Memory B cell (primary cell): ENCODE data around the gene DENND1A.

Experiments
- ATAC-seq: fragments of 150-1000 bp; cut with Tn5 transposase; 2 replicates; pipeline ENCODE4 v1.10.0; 2021; ENCODE audit warnings: low read depth, mild to moderate bottlenecking, moderate library complexity
- DNase-seq, 2 donors: peaks; one replicate each; pipeline ENCODE4 v3.0.0; 2022; ENCODE audit warnings: low spot score in 2 of 2
- H3K27ac Mint-ChIP-seq: one replicate; pipeline ENCODE4 v1.8.0; 2022; ENCODE audit warnings: mild to moderate bottlenecking, moderate library complexity, mixed read lengths
- H3K27me3 Mint-ChIP-seq: one replicate; pipeline ENCODE4 v1.8.0; 2022; ENCODE audit warnings: mixed read lengths
- H3K36me3 Mint-ChIP-seq: one replicate; pipeline ENCODE4 v1.8.0; 2022; ENCODE audit warnings: mild to moderate bottlenecking, mixed read lengths
- H3K4me1 Mint-ChIP-seq: one replicate; pipeline ENCODE4 v1.8.0; 2022; ENCODE audit warnings: mixed read lengths
- H3K4me3 Mint-ChIP-seq: one replicate; pipeline ENCODE4 v1.8.0; 2022; ENCODE audit warnings: mild to moderate bottlenecking, moderate library complexity, mixed read lengths
- H3K9me3 Mint-ChIP-seq: one replicate; pipeline ENCODE4 v1.8.0; 2022; ENCODE audit warnings: mixed read lengths

The DENND1A gene

DNA sequence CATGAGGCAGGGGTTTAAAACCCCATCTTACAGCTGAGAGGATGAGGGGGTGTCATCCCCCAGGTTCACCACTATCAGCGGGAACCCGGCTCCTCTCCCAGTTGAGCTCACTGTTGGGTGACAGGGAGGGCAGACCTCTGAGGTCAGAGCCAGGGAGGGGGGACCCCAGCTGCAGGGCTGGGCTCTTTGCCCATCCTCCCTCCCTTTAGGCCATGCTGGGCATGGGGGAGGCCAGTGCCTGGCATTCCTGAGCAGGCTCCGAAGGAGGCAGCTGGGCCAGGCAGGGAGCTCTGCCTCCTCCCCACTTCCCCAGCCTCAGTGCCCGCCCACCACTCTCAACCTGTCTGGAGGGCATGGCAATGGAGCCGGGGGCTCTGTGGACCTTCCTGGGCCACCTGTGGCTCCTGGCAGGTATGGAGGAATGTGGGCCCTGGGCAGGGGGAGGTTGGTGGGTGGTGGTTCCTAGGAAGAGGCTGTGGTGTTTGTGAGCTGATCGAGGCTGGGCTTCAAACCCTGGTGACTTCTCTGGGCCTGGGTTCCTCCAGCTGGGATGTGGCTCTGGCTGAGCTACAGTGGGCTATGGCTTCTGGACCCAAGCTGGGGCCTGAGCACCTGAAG, 561.3 kb downstream of the DENND1A start:
- Mint-ChIP-seq H3K27me3 (peaks cover 22% of the 10 kb centered on the region), H3K4me1 (peaks cover 13% of the 10 kb centered on the region), H3K9me3 (no peaks in the 10 kb centered on the region), H3K4me3 (no peak overlapping the region), H3K36me3 (peaks cover 1% of the 10 kb centered on the region), H3K27ac (no peak overlapping the region)
- no peak for DNase-seq
- ATAC-seq = no peak

DNA sequence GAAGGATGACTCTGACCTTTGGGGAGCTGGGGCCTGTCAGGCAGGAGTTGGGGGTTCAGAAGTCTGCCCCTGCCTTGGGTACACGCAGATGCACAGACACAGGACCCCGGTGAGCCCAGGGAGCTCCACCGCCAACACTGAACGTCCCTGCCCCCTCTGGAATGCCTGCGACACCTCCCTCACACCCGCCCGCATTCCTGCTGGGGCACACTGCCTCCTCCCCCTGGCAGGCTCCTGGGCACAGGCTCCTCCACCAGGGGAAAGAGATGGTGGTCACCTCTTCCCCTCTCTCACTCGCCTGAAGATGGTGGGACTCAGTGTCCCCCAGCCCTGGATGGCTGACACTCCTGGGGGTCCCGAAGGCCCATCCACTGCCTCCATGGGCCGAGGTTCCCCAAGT, 561.9 kb downstream of the DENND1A start:
- Mint-ChIP-seq H3K4me1 (peaks cover 13% of the 10 kb centered on the region), H3K27ac (no peak overlapping the region), H3K4me3 (no peak overlapping the region), H3K27me3 (peaks cover 22% of the 10 kb centered on the region), H3K36me3 (peaks cover 1% of the 10 kb centered on the region), H3K9me3 (no peaks in the 10 kb centered on the region)
- DNase-seq = no peak
- no peak for ATAC-seq

DNA sequence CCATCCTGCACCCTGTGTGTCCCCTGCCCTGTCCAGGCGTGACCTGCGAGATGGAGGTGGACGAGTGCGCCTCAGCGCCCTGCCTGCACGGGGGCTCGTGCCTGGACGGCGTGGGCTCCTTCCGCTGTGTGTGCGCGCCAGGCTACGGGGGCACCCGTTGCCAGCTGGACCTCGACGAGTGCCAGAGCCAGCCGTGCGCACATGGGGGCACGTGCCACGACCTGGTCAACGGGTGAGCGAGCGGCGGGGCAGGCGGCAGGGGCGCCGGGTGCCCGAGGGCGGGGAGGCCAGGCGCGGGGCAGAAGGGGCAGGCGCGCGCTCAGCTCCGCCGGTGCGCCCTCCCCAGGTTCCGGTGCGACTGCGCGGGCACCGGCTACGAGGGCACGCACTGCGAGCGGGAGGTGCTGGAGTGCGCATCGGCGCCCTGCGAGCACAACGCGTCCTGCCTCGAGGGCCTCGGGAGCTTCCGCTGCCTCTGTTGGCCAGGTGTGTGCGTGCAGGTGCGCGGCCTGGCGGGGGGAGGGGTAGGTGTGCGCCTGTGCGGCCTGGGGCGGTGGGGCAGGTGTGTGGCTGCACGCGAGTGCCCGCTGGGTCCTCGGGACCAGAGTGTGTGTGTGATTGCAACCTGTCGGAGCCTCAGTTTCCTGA, 563.9 kb downstream of the DENND1A start:
- Mint-ChIP-seq H3K27me3 (peaks cover 17% of the 10 kb centered on the region), H3K9me3 (no peaks in the 10 kb centered on the region), H3K4me1 (peaks cover 6% of the 10 kb centered on the region), H3K27ac (no peak overlapping the region), H3K4me3 (no peak overlapping the region), H3K36me3 (peaks cover under 1% of the 10 kb centered on the region)
- ATAC-seq (no peak), DNase-seq (no peak)

DNA sequence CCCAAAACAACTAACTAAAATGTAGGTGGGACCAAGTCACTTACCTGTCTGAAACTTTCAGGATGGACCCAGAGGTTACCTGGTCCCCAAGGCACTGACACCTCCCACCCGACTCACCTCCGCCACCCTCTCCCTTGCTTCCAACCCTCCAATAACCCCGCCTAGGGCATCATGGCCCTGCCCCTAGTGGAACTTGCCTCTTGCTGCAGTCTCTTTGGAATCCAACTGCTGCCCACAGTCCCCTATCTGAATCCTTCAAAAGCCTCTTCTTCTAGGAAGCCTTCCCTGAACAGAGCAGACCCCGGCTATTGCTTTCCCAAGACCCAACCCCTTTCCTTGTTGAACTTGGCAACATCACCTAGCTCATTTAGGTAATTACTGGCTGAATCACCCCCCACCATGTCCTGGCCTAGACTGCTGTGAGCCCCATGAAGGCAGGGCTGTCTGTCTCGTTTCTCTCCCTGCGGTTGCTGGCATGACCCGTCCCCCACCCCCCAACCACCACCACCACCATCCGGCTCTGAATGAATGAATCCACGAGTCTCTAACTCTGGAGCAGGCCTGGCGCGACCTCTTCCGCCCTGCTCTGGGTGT, 564.5 kb downstream of the DENND1A start:
- no peak for ATAC-seq
- no peak for DNase-seq
- Mint-ChIP-seq H3K9me3 (no peaks in the 10 kb centered on the region), H3K27me3 (peaks cover 17% of the 10 kb centered on the region), H3K4me1 (peaks cover 6% of the 10 kb centered on the region), H3K27ac (no peak overlapping the region), H3K4me3 (no peak overlapping the region), H3K36me3 (no peaks in the 10 kb centered on the region)

DNA sequence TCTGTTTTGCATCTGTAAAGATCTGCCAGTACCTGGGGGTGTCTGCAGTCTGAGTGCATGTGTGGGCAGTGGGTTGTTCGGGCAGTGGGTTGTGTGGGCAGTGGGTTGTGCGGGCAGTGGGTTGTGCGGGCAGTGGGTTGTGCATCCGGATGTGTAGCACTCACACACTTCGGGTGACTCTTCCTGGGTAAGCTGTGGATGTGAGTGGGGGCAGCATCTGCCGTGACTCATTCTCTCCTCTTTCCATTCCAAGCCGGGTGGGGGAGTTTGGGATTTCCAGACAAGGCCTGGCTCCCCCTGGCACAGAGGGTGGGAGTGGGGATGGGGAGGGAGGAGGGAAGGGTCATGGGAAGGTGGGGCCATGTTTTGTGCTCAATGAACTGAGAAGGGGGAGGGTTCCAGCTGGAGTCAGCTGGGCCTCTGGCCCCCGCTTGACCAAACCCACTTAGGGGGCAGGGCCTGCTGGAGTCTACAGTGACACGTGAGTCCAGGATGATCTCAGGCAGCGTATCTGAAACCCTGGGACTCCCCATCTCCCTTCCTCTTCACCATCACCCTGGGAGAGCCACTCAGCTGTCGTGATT, 565.6 kb downstream of the DENND1A start:
- peaks cover 16% of the 10 kb centered on the region for H3K27me3 Mint-ChIP-seq

DNA sequence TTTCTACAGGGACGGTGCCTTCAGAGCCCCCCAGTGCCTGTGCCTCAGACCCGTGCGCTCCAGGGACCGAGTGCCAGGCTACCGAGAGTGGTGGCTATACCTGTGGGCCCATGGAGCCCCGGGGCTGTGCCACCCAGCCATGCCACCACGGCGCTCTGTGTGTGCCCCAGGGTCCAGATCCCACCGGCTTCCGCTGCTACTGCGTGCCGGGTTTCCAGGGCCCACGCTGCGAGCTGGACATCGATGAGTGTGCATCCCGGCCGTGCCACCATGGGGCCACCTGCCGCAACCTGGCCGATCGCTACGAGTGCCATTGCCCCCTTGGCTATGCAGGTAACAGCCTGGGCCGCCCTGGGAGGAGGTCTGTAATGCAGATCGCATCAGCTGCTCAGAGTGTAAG, 567.1 kb downstream of the DENND1A start:
- H3K9me3 Mint-ChIP-seq = no peaks in the 10 kb centered on the region
- peaks cover 14% of the 10 kb centered on the region for H3K27me3 Mint-ChIP-seq
- no peak overlapping the region for H3K4me3 Mint-ChIP-seq

More for the DNA sequence above, 565.6 kb downstream of the DENND1A start:
- no peak overlapping the region for H3K27ac Mint-ChIP-seq
- no peak for ATAC-seq
- no peaks in the 10 kb centered on the region for H3K9me3 Mint-ChIP-seq
- peaks cover 9% of the 10 kb centered on the region for H3K4me1 Mint-ChIP-seq
- no peak overlapping the region for H3K4me3 Mint-ChIP-seq
- no peak for DNase-seq
- H3K36me3 Mint-ChIP-seq = no peaks in the 10 kb centered on the region

DNA sequence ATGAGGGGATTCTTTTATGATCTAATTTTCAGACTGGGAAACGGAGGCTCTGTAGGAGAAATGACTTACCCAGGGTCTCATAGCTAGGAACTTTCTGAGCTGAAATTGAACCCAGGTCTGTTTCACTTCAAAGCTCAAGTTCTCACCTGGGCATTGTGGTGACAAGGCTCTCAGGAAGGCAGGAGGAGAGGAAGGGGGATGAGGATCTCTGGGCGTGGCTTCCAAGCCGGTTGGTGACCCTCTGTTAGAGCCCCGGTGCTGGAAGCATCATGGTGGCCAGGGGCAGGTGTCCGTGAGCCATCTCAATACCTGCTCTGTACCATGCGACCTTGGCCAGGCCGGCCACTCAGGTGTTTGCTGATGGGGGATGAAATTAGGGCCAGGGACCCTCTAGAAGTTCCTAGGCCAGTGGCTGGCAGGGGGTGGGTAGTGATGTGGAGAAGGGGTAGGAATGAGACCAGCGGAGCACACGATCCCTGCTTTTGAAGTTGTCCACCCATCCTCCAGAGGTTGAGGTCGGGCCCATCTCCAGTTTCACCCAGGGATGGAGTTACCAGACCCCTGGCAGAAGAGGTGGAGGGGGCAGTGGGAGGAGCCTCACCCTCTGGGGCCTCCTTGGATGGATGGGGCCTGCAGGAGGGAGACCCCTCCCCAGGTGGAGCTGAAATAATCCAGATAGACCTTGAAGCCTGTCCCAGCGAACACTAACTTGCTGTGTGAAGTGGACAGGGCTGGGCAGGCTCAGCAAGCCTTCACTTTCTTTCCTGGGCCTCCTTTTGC, 568.0 kb downstream of the DENND1A start:
- ATAC-seq = no peak
- Mint-ChIP-seq H3K27me3 (peaks cover 9% of the 10 kb centered on the region), H3K4me1 (peaks cover 9% of the 10 kb centered on the region), H3K9me3 (no peaks in the 10 kb centered on the region), H3K27ac (no peak overlapping the region), H3K36me3 (no peaks in the 10 kb centered on the region), H3K4me3 (no peak overlapping the region)
- DNase-seq = no peak

More for the DNA sequence above, 567.1 kb downstream of the DENND1A start:
- peaks cover 9% of the 10 kb centered on the region for H3K4me1 Mint-ChIP-seq
- no peak overlapping the region for H3K27ac Mint-ChIP-seq
- ATAC-seq (no peak), DNase-seq (no peak)
- H3K36me3 Mint-ChIP-seq = no peaks in the 10 kb centered on the region

DNA sequence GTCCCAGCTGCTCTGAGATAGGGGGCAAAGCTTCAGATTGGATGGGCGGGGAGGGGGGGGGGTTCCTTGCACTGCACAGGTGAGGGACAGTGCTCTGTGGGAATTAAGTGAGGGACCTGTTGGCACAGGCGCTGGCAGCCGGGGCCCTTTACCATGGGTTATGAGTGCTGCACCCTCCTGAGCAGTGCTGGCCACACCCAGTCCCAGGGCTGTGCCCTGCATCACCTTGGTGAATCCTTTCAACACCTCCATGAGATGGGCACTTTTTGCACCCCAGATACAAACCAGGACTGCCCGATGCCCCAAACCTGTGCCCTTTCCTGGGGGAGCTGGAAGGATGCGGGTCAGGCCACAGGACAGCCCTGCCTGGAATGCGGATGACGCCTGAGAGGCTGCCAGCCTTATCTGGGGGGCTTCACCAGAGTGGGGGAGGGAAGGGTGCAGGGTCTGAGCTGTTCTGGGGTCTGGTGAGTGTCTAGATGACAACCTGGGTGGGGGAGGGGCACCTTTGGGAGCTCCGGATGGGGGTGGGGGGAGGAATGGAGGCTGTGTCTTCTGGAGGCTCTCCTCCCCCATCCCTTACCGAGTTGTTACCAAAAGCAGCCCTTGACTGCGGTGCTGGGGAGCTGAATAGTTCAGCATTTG, 568.7 kb downstream of the DENND1A start:
- no peaks in the 10 kb centered on the region for H3K36me3 Mint-ChIP-seq
- DNase-seq (no peak), ATAC-seq (no peak)
- peaks cover 9% of the 10 kb centered on the region for H3K27me3 Mint-ChIP-seq
- H3K9me3 Mint-ChIP-seq = no peaks in the 10 kb centered on the region
- no peak overlapping the region for H3K4me3 Mint-ChIP-seq
- H3K27ac Mint-ChIP-seq = no peak overlapping the region
- peaks cover 9% of the 10 kb centered on the region for H3K4me1 Mint-ChIP-seq

DNA sequence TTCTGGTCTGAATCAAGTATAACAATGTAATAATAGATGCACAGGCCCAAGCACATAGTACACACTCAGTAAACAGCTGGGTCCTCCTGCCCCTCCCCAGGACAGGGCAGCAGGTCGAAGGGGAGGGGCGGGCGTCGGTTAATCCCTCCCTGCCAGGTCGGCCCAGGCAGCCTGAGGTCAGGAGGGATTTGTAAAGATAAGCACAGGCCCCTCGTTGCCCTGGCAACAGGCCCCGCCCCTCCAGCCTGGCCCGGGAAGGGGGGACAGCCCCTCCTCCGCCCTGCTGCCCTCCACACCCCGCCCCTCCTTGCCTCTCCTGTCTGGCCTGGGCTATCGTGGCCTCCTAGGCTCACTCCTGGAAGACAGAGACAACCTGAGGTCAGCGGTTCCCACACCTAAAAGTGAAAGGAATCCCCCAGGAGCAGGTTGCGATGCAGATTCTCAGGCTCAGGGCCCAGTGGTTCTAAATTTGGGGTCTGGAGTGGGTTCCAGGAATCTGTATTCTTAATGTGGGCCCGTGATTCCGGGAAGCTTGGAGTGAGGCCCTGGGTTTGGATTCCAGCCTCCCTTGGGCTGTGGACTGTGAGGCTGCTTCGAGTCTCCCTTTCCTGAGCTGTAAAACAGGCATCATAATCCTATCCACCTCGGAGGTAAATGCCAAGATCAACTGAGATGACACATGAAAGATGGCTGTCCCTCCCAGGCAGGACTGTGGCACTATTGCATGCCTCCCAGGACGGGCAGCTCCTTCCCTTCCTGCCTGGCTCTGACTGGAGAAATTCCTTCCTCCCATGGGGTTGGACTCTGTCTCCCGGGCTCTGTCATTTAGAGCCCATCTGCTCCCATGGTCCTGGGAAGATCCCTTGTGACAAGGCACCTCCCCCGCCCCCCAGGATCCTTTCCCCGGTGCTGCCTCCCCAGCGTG, 569.5 kb downstream of the DENND1A start:
- peaks cover 9% of the 10 kb centered on the region for H3K27me3 Mint-ChIP-seq
- H3K9me3 Mint-ChIP-seq = no peaks in the 10 kb centered on the region
- no peak overlapping the region for H3K27ac Mint-ChIP-seq
- peak; percentile 85 for ATAC-seq
- no peak overlapping the region for H3K4me3 Mint-ChIP-seq
- H3K4me1 Mint-ChIP-seq = peaks cover 9% of the 10 kb centered on the region
- peak; percentile 36 to 48 for DNase-seq
- H3K36me3 Mint-ChIP-seq = no peaks in the 10 kb centered on the region

DNA sequence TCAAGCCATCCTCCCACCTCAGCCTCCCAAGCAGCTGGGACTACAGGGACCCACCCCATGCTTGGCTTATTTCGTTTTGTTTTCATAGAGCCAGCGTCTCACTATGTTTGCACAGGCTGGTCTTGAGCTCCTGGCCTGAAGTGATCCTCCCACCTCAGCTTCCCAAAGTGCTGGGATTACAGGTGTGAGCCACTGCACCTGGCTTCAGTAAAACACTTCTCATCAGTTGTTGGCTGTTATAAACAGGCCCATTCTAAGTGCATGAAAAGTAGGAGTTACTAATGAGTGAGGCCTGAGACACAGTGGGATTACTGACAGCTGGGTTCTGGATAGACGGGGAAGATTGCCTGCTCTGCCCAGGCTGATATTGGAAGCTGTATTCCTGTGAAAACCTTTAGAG, 570.4 kb downstream of the DENND1A start:
- ATAC-seq (no peak), DNase-seq (no peak)
- no peaks in the 10 kb centered on the region for H3K9me3 Mint-ChIP-seq
- no peaks in the 10 kb centered on the region for H3K36me3 Mint-ChIP-seq
- no peak overlapping the region for H3K4me3 Mint-ChIP-seq
- H3K4me1 Mint-ChIP-seq = peaks cover 9% of the 10 kb centered on the region
- peaks cover 12% of the 10 kb centered on the region for H3K27me3 Mint-ChIP-seq
- peak overlapping the region; percentile 53 for H3K27ac Mint-ChIP-seq

DNA sequence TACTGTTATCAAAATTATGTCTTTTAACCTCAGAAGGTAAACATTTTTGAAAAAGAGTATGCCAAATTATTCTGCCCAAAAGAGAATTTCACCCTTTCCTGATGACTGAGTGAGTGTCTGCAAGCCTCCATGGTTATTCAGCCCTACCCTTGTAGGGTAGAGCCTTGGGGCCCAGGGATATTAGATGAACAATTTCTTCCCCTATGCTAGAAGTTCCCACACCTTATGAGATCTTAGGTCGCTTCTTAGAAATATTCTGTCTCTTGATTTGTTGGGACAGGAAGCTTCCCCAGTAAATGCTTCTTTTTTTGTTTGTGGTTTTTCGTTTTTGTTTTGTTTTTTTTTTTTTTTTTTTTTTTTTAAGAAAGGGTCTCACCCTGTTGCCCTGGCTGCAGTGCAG, 570.8 kb downstream of the DENND1A start:
- H3K27ac Mint-ChIP-seq = no peak overlapping the region
- no peaks in the 10 kb centered on the region for H3K9me3 Mint-ChIP-seq
- no peak for ATAC-seq
- H3K36me3 Mint-ChIP-seq = no peaks in the 10 kb centered on the region
- DNase-seq = no peak
- no peak overlapping the region for H3K4me3 Mint-ChIP-seq
- H3K27me3 Mint-ChIP-seq = peaks cover 11% of the 10 kb centered on the region
- peaks cover 8% of the 10 kb centered on the region for H3K4me1 Mint-ChIP-seq

DNA sequence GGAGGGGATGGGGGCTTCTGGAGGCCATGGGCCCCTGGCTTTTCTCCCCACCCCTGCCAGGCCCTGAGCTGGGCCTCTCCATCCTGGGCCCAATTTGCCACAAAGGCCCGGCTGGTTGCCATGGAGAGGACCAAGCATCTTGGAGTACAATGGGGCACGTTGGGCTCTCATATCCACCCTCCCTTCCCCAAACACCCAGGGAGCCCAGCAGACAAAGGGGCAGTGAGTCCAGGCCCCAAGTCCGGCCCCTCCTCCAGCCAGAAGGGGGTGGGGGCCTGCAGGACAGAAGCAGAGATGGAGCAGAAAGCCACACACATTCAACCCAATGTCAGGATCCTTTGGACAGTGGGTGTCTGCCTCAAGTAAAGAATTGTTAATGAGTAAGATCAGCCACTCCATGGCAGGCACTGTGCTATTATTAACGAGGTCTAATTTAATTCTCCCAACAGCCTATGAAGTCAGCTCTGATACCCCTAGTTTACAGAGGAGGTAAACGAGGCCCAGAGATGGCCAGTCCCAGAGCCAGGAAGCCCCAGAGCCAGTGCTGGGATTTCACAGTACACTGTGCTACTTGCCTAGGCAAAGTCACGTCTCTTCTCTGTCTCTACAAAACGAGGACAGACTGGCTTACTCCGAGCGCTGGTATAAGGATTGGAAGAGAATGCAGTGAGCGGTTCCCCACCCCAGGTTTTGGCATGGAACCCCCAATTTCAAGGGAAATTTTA, 571.6 kb downstream of the DENND1A start:
- DNase-seq (no peak), ATAC-seq (no peak)
- H3K27me3 Mint-ChIP-seq = peaks cover 13% of the 10 kb centered on the region
- H3K4me1 Mint-ChIP-seq = peaks cover 7% of the 10 kb centered on the region
- H3K27ac Mint-ChIP-seq = no peak overlapping the region
- H3K4me3 Mint-ChIP-seq = no peak overlapping the region
- no peaks in the 10 kb centered on the region for H3K36me3 Mint-ChIP-seq
- H3K9me3 Mint-ChIP-seq = no peaks in the 10 kb centered on the region
